GM12865 (cell line): Measurements from ENCODE around the gene EIF3C.
"Not testable (repeated sequence)": the region's sequence is repeated elsewhere in the genome, so short reads cannot be mapped to it uniquely, and the experiment has no call there.

ENCODE experiments used
- DNase-seq: peaks from one replicate; pipeline ENCODE4 v3.0.0; 2010; ENCODE audit warnings: low read depth
- H3K4me3 ChIP-seq: 2 replicates; pipeline ENCODE4 v1.5.1; 2011; ENCODE audit warnings: mild to moderate bottlenecking, low read depth, low read length, control low read depth

EIF3C gene

GRCh38 chr16:28746618-28747350, 35.5 kb downstream of the EIF3C start:
- DNase-seq = peak; percentile 0
- H3K4me3 ChIP-seq = not testable (repeated sequence)

- not testable (repeated sequence) for H3K4me3 ChIP-seq
Measured at GRCh38 chr16:28749997-28750465, 38.8 kb downstream of the EIF3C start.

GRCh38 chr16:28750469-28751067, 39.3 kb downstream of the EIF3C start:
- not testable (repeated sequence) for DNase-seq, H3K4me3 ChIP-seq

More at GRCh38 chr16:28749997-28750465, 38.8 kb downstream of the EIF3C start:
- DNase-seq = not testable (repeated sequence)

- H3K4me3 ChIP-seq, DNase-seq: not testable (repeated sequence)
Measured at GRCh38 chr16:28751487-28751886, 40.2 kb downstream of the EIF3C start, which contains the start of gene NPIPB9. NPIPB9 (plus strand) TSS chr16:28751787.

- H3K4me3 ChIP-seq, DNase-seq: not testable (repeated sequence)
Measured at GRCh38 chr16:28781697-28782096, 70.4 kb downstream of the EIF3C start.

GRCh38 chr16:28782357-28782756, 71.1 kb downstream of the EIF3C start:
- not testable (repeated sequence) for H3K4me3 ChIP-seq, DNase-seq
